GM23248 (cell line): ENCODE data around the gene DTX3L. TPM values are rescaled to one million over a fixed set of nuclear protein-coding genes. Genes with fewer than 3 reads are reported as not detected.

ENCODE experiments used
- DNase-seq: peaks from one replicate; pipeline ENCODE4 v3.0.0-alpha.2; 2015
- H2AFZ ChIP-seq: fragments of 200-600 bp; sonication (generic); 2 replicates; pipeline ENCODE4 v1.6.1; 2016; ENCODE audit warnings: antibody characterized with exemption
- H3F3A ChIP-seq: fragments of 200-600 bp; sonication (generic); 2 replicates; pipeline ENCODE4 v1.6.1; 2016; ENCODE audit warnings: mild to moderate bottlenecking, antibody characterized with exemption, mixed run types; ENCODE audit not compliant: insufficient read depth
- H3K27ac ChIP-seq: fragments of 200-600 bp; sonication (generic); 2 replicates; pipeline ENCODE4 v1.5.1; 2016; ENCODE audit warnings: mild to moderate bottlenecking
- H3K27me3 ChIP-seq: fragments of 200-600 bp; sonication (generic); replicated peaks from 2 replicates; pipeline ENCODE4 v1.6.1; 2016; ENCODE audit warnings: mild to moderate bottlenecking; ENCODE audit not compliant: insufficient read depth
- H3K36me3 ChIP-seq: fragments of 200-600 bp; sonication (generic); 2 replicates; pipeline ENCODE4 v1.6.1; 2016; ENCODE audit warnings: low read depth, mild to moderate bottlenecking
- H3K4me1 ChIP-seq: fragments of 200-600 bp; sonication (generic); 2 replicates; pipeline ENCODE4 v1.6.1; 2016; ENCODE audit warnings: mild to moderate bottlenecking; ENCODE audit not compliant: insufficient read depth
- H3K4me2 ChIP-seq: fragments of 200-600 bp; sonication (generic); one replicate; pipeline ENCODE4 v1.6.1; 2016; ENCODE audit warnings: mild to moderate bottlenecking; ENCODE audit not compliant: unreplicated experiment
- H3K4me3 ChIP-seq: fragments of 200-600 bp; sonication (generic); 2 replicates; pipeline ENCODE4 v1.5.1; 2016; ENCODE audit warnings: mild to moderate bottlenecking
- H3K79me2 ChIP-seq: fragments of 200-600 bp; sonication (generic); 2 replicates; pipeline ENCODE4 v1.6.1; 2016; ENCODE audit warnings: mild to moderate bottlenecking; ENCODE audit not compliant: insufficient read depth
- H3K9ac ChIP-seq: fragments of 200-600 bp; sonication (generic); 2 replicates; pipeline ENCODE4 v1.6.1; 2016; ENCODE audit warnings: mild to moderate bottlenecking
- H3K9me2 ChIP-seq: fragments of 200-600 bp; sonication (generic); 2 replicates; pipeline ENCODE4 v1.6.1; 2016; ENCODE audit warnings: mixed run types, mild to moderate bottlenecking, moderate library complexity; ENCODE audit not compliant: insufficient read depth
- H3K9me3 ChIP-seq: fragments of 200-600 bp; sonication (generic); one replicate; pipeline ENCODE4 v1.6.1; 2017; ENCODE audit warnings: low read depth
- H4K20me1 ChIP-seq: fragments of 200-600 bp; sonication (generic); 2 replicates; pipeline ENCODE4 v1.6.0; 2016; ENCODE audit not compliant: insufficient read depth
- EZH2 ChIP-seq: fragments of 200-600 bp; sonication (generic); IDR thresholded peaks from 2 replicates; pipeline ENCODE4 v1.6.1; 2018; ENCODE audit warnings: antibody characterized with exemption, mild to moderate bottlenecking; ENCODE audit not compliant: insufficient read depth, poor library complexity, severe bottlenecking
- EZH2phosphoT487 ChIP-seq: fragments of 200-600 bp; sonication (generic); IDR thresholded peaks from 2 replicates; pipeline ENCODE4 v1.6.1; 2018; ENCODE audit warnings: antibody characterized with exemption, moderate library complexity, mild to moderate bottlenecking, low read depth; ENCODE audit not compliant: insufficient read depth
- WGBS, 2 experiments: methylation state at CpG; one replicate each; pipeline ENCODE4 v1.1.6; 2015 to 2017; ENCODE audit warnings: low lambda C conversion rate in 2 of 2, low coverage in 1 of 2; ENCODE audit errors: missing lambda C conversion rate in 2 of 2; 5-methylcytosine and 5-hydroxymethylcytosine counted together
- in situ Hi-C: fragments of 300-500 bp; cut with MboI; formaldehyde crosslinking; loops from 2 replicates; pipeline ENCODE4 v1.15.0; 2020
- polyA plus RNA-seq: library from polyadenylated mRNA; unstranded; fragments of >200 nt; fragmentation: Nextera tagmentation; extraction: Ambion mirVana; gene quantifications from 2 replicates; pipeline ENCODE4 v1.2.1, GENCODE V29; 2016
- total RNA-seq: library from RNA; depleted of rRNA; stranded (reverse); fragments of >200 nt; shearing (Covaris generic); gene quantifications from 2 replicates; pipeline ENCODE4 v1.2.3, GENCODE V29; 2014

Gene DTX3L
- total and polyA plus RNA-seq, 2 experiments from 2014 or later: 9.4 to 10.1 TPM

DNA sequence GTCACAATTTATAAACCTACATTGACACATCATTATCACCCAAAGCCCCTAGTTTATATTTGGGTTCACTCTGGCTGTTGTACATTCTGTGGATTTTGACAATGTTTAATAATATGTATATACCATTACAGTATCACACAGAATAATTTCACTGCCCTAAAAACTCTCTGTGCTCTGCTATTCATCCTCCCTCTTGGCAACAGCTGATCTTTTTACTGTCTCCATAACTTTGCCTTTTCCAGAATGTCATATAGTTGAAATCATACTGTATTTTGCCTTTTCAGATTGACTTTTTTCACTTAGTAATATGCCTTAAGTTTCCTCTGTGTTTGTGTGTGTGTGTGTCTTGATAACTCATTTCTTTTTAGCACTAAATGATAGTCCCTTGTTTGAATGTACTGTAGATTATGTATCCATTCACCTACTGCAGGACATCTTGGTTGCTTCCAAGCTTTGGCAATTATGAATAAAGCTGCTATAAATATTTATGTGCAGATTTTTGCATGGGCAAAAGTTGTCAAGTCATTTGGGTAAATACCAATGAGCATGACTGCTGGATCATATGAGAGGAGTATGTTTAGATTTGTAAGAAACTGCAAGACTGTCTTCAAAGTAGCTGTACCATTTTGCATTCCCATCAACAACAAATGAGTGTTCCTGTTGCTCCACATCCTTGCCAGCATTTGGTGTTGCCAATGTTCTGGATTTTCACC, 22.8 kb downstream of the DTX3L start:
- no peaks in the 10 kb centered on the region for H3K9me2 ChIP-seq
- no peaks in the 10 kb centered on the region for H4K20me1 ChIP-seq
- H3K9me3 ChIP-seq: no peaks in the 10 kb centered on the region
- no peaks in the 10 kb centered on the region for H3K36me3 ChIP-seq
- no peak for DNase-seq
- no peaks in the 10 kb centered on the region for H3F3A ChIP-seq
- no peaks in the 10 kb centered on the region for H3K4me1 ChIP-seq
- no peaks in the 10 kb centered on the region for H3K79me2 ChIP-seq
- H3K27me3 ChIP-seq: no peaks in the 10 kb centered on the region
- no peak overlapping the region for H3K4me2 ChIP-seq
- no peak overlapping the region for H3K27ac ChIP-seq
- H3K4me3 ChIP-seq: no peak overlapping the region
- TF ChIP-seq EZH2phosphoT487 (no peak), EZH2 (no peak)
- H2AFZ ChIP-seq: no peak overlapping the region
- H3K9ac ChIP-seq: no peak overlapping the region
- in situ Hi-C loops: no loop called here

GRCh38 chr3:122587572-122587971, 23.4 kb downstream of the DTX3L start:
- in situ Hi-C loops: no loop called here
- Histone ChIP-seq H4K20me1 (no peaks in the 10 kb centered on the region), H3K4me2 (no peak overlapping the region), H3F3A (no peaks in the 10 kb centered on the region), H3K9ac (no peak overlapping the region), H3K27ac (no peak overlapping the region), H3K79me2 (no peaks in the 10 kb centered on the region), H3K27me3 (no peaks in the 10 kb centered on the region), H3K9me3 (no peaks in the 10 kb centered on the region), H3K36me3 (no peaks in the 10 kb centered on the region), H3K4me1 (no peaks in the 10 kb centered on the region), H3K4me3 (no peak overlapping the region), H2AFZ (no peak overlapping the region), H3K9me2 (no peaks in the 10 kb centered on the region)
- TF ChIP-seq EZH2phosphoT487 (no peak), EZH2 (no peak)
- no peak for DNase-seq
- WGBS, 2 experiments: 51 to 83% methylated on average over 1 to 2 of the region's 2 CpGs

- WGBS, 2 experiments: 68 to 70% methylated on average over 5 of the region's 5 CpGs
- Histone ChIP-seq H3K36me3 (no peaks in the 10 kb centered on the region), H3K27me3 (peaks cover 2% of the 10 kb centered on the region; the same call in 1 of the 2 replicates), H3K79me2 (no peaks in the 10 kb centered on the region), H3K9me3 (no peaks in the 10 kb centered on the region), H3K4me1 (no peaks in the 10 kb centered on the region), H3F3A (no peaks in the 10 kb centered on the region), H4K20me1 (no peaks in the 10 kb centered on the region), H3K4me2 (no peak overlapping the region), H2AFZ (no peak overlapping the region), H3K9me2 (no peaks in the 10 kb centered on the region), H3K27ac (no peak overlapping the region), H3K4me3 (no peak overlapping the region), H3K9ac (no peak overlapping the region)
- TF ChIP-seq EZH2phosphoT487 (no peak), EZH2 (no peak)
- in situ Hi-C loops: no loop called here
- no peak for DNase-seq
These were observed 25.2 kb downstream of the DTX3L start for GRCh38 chr3:122589297-122589696.

DNA sequence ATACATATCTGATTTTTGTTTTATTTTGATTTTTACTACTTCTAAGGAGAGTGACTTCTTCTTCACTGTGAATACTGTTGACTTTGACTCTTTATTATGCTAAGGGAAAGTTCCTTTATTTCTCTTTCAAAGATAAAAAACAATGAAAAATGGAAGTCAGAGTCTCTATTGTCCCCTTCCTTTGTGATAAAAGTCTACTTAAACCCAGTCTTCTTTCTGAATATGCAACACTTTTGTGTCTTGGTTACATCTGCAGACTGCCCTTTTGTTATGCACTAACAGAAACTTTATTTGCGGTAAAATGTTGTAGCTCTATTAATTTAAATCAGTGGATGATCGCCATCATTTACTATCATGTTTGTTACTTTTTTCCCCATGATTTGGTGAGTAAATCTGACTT, 26.5 kb downstream of the DTX3L start:
- in situ Hi-C loops: no loop called here
- no peaks in the 10 kb centered on the region for H3K36me3 ChIP-seq
- no peak for DNase-seq
- no peak overlapping the region for H3K4me2 ChIP-seq
- H3K4me3 ChIP-seq: no peak overlapping the region
- no peaks in the 10 kb centered on the region for H3K4me1 ChIP-seq
- no peaks in the 10 kb centered on the region for H3F3A ChIP-seq
- no peak overlapping the region for H3K27ac ChIP-seq
- H3K27me3 ChIP-seq: peaks cover 12% of the 10 kb centered on the region
- no peaks in the 10 kb centered on the region for H4K20me1 ChIP-seq
- no peaks in the 10 kb centered on the region for H3K9me3 ChIP-seq
- no peak for TF ChIP-seq EZH2phosphoT487
- TF ChIP-seq EZH2: no peak
- H3K79me2 ChIP-seq: no peaks in the 10 kb centered on the region
- WGBS, 2 experiments: 72 to 78% methylated on average over 2 of the region's 2 CpGs
- H2AFZ ChIP-seq: no peak overlapping the region
- H3K9me2 ChIP-seq: no peaks in the 10 kb centered on the region
- H3K9ac ChIP-seq: no peak overlapping the region

GRCh38 chr3:122594025-122594424, 29.9 kb downstream of the DTX3L start:
- Histone ChIP-seq H3K4me2 (no peak overlapping the region), H3K9ac (no peak overlapping the region), H3K36me3 (no peaks in the 10 kb centered on the region), H3K27ac (no peak overlapping the region), H3F3A (no peaks in the 10 kb centered on the region), H3K9me3 (no peaks in the 10 kb centered on the region), H4K20me1 (no peaks in the 10 kb centered on the region), H2AFZ (no peak overlapping the region), H3K9me2 (no peaks in the 10 kb centered on the region), H3K79me2 (no peaks in the 10 kb centered on the region), H3K4me3 (no peak overlapping the region), H3K27me3 (peaks cover 12% of the 10 kb centered on the region), H3K4me1 (no peaks in the 10 kb centered on the region)
- in situ Hi-C loops: no loop called here
- TF ChIP-seq EZH2phosphoT487: no peak
- TF ChIP-seq EZH2: no peak
- no peak for DNase-seq
